Femur (tissue), 1 donor: ENCODE results near the gene SLC2A1.

Source experiments
- DNase-seq: peaks from one replicate; pipeline ENCODE4 v3.0.0-alpha.2; 2017

Gene SLC2A1

DNA sequence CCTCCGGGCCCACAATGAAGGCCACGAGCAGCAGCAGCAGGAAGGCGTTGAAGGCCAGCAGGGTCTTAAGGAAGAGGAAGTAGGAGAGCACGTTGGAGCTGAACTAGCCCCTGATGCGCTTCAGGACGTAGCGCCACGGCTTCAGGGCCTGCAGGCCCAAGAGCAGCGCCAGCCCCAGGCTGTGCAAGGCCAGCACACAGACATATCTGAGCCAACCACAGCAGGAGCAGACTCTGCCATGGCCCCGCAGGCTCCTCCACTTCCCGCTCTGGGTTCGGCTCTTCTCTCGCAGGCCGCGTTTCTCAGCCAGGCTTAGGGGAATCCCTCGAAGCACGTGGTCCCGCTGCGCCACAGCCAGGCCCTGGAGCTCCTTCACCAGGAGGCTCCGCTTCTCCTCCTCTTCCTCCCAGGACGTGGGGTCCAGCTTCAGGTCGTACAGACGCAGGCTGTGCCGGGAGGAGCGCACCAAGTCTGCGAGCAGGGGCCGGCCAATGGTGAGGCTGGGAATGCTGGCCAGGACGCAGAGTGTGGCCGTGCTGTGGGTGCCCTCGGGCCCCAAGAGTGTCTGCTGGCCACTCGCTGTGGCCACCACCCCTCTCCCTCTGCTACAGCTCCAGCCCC, 70.5 kb downstream of the SLC2A1 start:
- no peak for DNase-seq

DNA sequence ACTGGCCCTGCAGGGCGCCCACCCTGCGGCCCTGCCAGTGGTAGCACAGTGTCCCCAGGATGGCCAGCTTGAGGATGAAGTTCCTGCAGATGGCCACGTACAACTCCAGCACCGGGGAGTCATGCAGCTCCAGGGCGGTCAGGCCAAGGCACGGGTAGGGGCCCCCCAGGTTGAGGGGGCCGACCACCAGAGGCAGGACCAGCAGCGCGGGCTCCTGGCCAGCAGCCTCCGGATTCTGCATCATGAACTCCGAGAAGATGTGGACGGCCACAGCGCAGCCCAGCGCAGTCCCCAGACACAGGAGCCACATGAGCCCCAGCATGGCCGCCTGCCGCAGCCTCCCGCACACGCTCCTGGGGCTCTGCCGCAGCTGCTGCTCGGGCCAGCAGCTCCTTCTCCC, 71.3 kb downstream of the SLC2A1 start:
- no peak for DNase-seq

- no peak for DNase-seq
Measured at GRCh38 chr1:42886800-42887199, 71.9 kb downstream of the SLC2A1 start.

DNA sequence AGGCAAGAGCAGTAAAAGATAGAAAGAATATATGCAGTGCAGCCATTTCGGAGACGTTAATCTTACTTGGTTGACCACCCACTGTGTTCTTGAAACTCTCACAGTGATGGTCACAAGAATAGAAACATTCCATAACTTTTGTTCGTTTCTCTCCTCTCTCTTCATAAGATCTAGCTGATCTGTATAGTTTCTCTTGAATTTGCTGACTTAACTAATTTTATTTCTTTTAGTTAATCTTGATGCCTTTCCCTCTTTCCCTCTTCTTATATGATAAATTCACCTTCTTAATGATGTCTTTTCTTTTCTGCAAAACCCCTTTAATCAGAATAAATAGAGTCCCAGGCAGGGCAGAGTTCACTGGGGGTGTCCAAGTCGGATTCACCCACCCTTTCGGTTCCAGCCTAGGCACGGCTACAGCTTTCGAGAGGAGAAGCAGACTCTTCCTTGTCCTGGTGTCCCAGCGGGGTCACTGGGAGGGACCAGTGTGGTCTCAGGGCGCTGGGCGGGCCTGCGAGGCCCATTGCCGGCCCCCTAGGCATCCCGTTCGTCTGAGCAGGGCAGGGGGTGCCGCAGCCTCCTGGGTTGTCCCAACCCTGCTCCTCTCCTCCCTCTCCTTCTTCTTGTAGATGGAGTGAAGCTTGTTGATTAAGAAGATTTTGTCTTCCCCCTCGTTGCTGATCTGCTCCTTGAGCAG, 72.5 kb downstream of the SLC2A1 start:
- DNase-seq = no peak

GRCh38 chr1:42880384-42880783, 78.3 kb downstream of the SLC2A1 start:
- DNase-seq = no peak

- DNase-seq = no peak
Measured at GRCh38 chr1:42877380-42877779, 81.3 kb downstream of the SLC2A1 start.

- DNase-seq = no peak
Measured at GRCh38 chr1:42876009-42876408, 82.7 kb downstream of the SLC2A1 start.
